ENCODE measurements around the gene WDR18.

DNA sequence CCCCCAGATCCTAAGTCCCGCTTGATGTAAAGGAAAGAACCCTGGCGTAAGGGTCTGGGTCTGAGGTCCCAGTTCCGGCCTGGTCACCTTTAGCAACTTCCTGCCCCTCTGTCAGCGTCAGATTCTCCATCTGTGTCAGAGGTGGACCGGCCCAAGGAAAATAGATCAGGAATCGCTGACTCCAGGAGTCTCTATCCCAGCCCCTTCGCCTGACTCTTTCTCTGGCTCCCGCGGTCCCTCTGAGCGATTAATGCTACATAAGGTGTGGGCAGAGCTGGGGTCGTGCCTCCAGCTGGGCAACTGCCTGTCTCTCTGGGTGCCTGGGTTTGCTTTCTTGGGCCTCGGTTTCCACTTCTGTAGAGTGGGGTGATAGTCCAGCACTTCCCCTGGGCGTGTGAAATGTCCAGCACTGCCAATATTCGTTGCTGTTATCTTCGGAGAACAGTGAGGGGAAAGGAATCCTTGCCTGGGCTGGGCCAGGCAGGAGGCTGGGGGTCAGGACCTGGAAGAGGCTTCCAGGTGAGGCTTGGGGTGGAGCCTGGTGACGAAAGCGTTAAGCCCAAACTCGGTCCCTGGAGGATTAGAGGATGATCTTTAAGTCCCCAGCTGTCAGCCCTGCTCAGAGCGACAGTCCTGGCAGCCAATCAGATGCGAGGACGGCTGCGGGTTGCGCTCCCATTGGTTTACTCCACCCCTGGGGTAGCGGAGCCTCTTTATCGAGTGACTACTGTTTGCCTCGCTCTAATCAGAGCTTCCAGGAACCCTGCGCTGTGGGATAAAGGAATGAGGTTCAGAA lies 56.5 kb downstream of the WDR18 start:
- TF ChIP-seq, protein P1, sequence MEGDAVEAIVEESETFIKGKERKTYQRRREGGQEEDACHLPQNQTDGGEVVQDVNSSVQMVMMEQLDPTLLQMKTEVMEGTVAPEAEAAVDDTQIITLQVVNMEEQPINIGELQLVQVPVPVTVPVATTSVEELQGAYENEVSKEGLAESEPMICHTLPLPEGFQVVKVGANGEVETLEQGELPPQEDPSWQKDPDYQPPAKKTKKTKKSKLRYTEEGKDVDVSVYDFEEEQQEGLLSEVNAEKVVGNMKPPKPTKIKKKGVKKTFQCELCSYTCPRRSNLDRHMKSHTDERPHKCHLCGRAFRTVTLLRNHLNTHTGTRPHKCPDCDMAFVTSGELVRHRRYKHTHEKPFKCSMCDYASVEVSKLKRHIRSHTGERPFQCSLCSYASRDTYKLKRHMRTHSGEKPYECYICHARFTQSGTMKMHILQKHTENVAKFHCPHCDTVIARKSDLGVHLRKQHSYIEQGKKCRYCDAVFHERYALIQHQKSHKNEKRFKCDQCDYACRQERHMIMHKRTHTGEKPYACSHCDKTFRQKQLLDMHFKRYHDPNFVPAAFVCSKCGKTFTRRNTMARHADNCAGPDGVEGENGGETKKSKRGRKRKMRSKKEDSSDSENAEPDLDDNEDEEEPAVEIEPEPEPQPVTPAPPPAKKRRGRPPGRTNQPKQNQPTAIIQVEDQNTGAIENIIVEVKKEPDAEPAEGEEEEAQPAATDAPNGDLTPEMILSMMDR (IDR thresholded peaks at IDR 0.05): no peak
- no peak for TF ChIP-seq POLR2A (IDR thresholded peaks at IDR 0.05)
- no peak for TF ChIP-seq POLR2AphosphoS5 (IDR thresholded peaks at IDR 0.05)
